Measurements from ENCODE around the gene PIGN.
A peak's percentile ranks its signal among the peaks of the same experiment; 100 is the strongest.

The PIGN gene

GRCh38 chr18:62131301-62131909, 55.5 kb downstream of the PIGN start:
- Histone ChIP-seq H3K4me3 (IDR thresholded peaks at IDR 0.05; ENCODE audit: insufficient read depth, low read depth, low read length) (no peak overlapping the region), H2AFZ (ENCODE audit: low read depth) (no peak overlapping the region), H3K27ac (no peak overlapping the region), H3K4me1 (ENCODE audit: low read depth, poor library complexity, severe bottlenecking) (peaks cover 5% of the 10 kb centered on the region), H3K36me3 (ENCODE audit: insufficient read depth) (no peaks in the 10 kb centered on the region), H3K4me2 (no peak overlapping the region), H3K79me2 (ENCODE audit: insufficient read depth, low read depth) (no peaks in the 10 kb centered on the region), H4K20me1 (ENCODE audit: insufficient read depth) (no peaks in the 10 kb centered on the region), H3K27me3 (ENCODE audit: insufficient read depth, low read depth) (no peaks in the 10 kb centered on the region), H3K9ac (no peak overlapping the region)
- TF ChIP-seq CTCF (conservative IDR thresholded peaks at IDR 0.05; ENCODE audit: low read depth, low read length), result peak; percentile 99

DNA sequence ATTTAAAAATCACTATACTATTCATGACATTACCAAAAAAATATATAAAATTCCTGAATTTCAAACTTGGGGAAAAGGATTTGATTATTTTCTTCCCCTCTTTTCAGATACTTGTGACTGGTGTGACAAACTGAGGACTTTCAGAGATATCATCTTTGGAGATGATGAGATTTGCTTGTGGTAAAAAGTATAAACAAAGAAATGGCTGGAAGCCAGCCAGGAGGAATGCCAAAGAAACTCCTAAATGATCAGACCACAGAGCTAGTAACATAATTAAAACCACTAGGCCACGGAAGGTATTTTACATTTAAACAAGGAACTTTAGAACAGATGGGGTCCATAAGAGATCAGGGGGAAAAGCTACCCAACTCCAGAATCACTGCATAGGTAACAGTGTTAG, 58.7 kb downstream of the PIGN start:
- Histone ChIP-seq H2AFZ (ENCODE audit: low read depth) (no peak overlapping the region), H3K36me3 (ENCODE audit: insufficient read depth) (no peaks in the 10 kb centered on the region), H3K9ac (no peak overlapping the region), H3K4me2 (no peak overlapping the region), H3K79me2 (ENCODE audit: insufficient read depth, low read depth) (no peaks in the 10 kb centered on the region), H3K27ac (no peak overlapping the region), H3K27me3 (ENCODE audit: insufficient read depth, low read depth) (no peaks in the 10 kb centered on the region), H4K20me1 (ENCODE audit: insufficient read depth) (no peaks in the 10 kb centered on the region), H3K4me3 (IDR thresholded peaks at IDR 0.05; ENCODE audit: insufficient read depth, low read depth, low read length) (no peak overlapping the region), H3K4me1 (ENCODE audit: low read depth, poor library complexity, severe bottlenecking) (peaks cover 5% of the 10 kb centered on the region)
- TF ChIP-seq CTCF (conservative IDR thresholded peaks at IDR 0.05; ENCODE audit: low read depth, low read length), result no peak

GRCh38 chr18:62126737-62127136, 60.1 kb downstream of the PIGN start:
- H3K27me3 ChIP-seq (ENCODE audit: insufficient read depth, low read depth), result no peaks in the 10 kb centered on the region
- no peak overlapping the region for H3K4me2 ChIP-seq
- H2AFZ ChIP-seq (ENCODE audit: low read depth), result no peak overlapping the region
- no peaks in the 10 kb centered on the region for H3K36me3 ChIP-seq (ENCODE audit: insufficient read depth)
- no peak for TF ChIP-seq CTCF (conservative IDR thresholded peaks at IDR 0.05; ENCODE audit: low read depth, low read length)
- H3K4me3 ChIP-seq (IDR thresholded peaks at IDR 0.05; ENCODE audit: insufficient read depth, low read depth, low read length), result no peak overlapping the region
- H4K20me1 ChIP-seq (ENCODE audit: insufficient read depth), result no peaks in the 10 kb centered on the region
- peaks cover 5% of the 10 kb centered on the region for H3K4me1 ChIP-seq (ENCODE audit: low read depth, poor library complexity, severe bottlenecking)
- H3K79me2 ChIP-seq (ENCODE audit: insufficient read depth, low read depth), result no peaks in the 10 kb centered on the region
- H3K9ac ChIP-seq, result no peak overlapping the region
- no peak overlapping the region for H3K27ac ChIP-seq

DNA sequence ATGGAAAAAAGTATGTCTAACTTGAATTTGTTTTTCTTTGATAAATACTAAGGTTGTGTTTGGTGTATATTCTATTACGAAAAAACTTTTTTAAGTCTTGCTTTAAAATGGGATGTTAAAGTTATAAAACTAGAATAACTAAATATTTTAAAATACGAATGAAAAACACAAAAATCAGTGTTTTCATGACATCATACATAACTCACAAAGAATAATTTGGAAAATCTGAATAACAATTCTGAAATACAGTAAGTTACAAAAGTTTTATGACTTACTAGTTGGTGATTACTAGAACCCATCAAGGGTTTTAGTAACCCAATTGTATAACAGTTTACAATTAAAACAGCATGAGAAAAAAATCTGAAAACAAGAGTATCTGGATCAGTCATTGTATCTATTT, 61.2 kb downstream of the PIGN start:
- H3K4me2 ChIP-seq, result no peak overlapping the region
- H3K4me3 ChIP-seq (IDR thresholded peaks at IDR 0.05; ENCODE audit: insufficient read depth, low read depth, low read length), result no peak overlapping the region
- H3K9ac ChIP-seq, result no peak overlapping the region
- no peak for TF ChIP-seq CTCF (conservative IDR thresholded peaks at IDR 0.05; ENCODE audit: low read depth, low read length)
- H4K20me1 ChIP-seq (ENCODE audit: insufficient read depth), result no peaks in the 10 kb centered on the region
- no peaks in the 10 kb centered on the region for H3K36me3 ChIP-seq (ENCODE audit: insufficient read depth)
- no peak overlapping the region for H3K27ac ChIP-seq
- H3K27me3 ChIP-seq (ENCODE audit: insufficient read depth, low read depth), result no peaks in the 10 kb centered on the region
- no peaks in the 10 kb centered on the region for H3K79me2 ChIP-seq (ENCODE audit: insufficient read depth, low read depth)
- no peak overlapping the region for H2AFZ ChIP-seq (ENCODE audit: low read depth)
- peaks cover 5% of the 10 kb centered on the region for H3K4me1 ChIP-seq (ENCODE audit: low read depth, poor library complexity, severe bottlenecking)

All from KMS-11 (cell line).